Hepatic stellate cell (primary cell): Measurements from ENCODE around the gene PLCB1.

Experiments
- DNase-seq: peaks from one replicate; pipeline ENCODE4 v3.0.0; 2011; ENCODE audit warnings: low spot score

Gene PLCB1

DNA sequence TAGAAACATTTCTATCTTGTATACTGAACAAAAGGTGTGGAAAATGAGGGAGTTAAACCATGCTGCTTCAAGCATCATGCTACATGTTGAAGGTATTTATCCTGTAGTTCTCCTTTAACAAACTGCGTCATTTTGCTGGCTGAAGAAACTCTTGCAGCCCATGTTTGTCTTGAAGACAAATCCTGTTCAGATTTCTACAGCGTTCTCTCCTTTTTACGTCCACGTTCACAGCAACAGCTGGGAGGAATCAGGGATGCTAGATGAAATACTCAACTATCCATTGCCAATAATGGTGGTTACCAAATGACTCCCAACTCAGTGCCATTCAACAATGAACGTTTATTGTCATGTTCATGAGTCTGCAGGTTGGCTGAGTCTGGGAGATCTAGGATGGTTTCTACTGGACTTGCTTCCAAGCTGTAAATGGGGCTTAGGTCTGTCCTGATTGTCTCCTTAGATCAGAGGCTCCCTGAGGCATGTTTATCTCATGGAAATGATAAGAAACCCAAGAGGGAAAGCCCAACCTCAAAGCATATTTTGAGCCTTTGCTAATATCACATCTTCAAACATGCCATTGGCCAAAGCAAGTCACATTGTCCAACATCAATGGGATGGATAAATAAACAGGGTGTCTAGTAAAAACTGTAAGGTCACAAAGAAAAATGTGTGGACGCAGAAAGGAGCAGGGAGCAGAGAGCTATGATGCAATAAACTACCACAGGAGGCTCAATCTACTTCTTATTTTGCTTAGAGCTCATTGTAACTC, 2.7 kb upstream of the PLCB1 start:
- DNase-seq = no peak

DNA sequence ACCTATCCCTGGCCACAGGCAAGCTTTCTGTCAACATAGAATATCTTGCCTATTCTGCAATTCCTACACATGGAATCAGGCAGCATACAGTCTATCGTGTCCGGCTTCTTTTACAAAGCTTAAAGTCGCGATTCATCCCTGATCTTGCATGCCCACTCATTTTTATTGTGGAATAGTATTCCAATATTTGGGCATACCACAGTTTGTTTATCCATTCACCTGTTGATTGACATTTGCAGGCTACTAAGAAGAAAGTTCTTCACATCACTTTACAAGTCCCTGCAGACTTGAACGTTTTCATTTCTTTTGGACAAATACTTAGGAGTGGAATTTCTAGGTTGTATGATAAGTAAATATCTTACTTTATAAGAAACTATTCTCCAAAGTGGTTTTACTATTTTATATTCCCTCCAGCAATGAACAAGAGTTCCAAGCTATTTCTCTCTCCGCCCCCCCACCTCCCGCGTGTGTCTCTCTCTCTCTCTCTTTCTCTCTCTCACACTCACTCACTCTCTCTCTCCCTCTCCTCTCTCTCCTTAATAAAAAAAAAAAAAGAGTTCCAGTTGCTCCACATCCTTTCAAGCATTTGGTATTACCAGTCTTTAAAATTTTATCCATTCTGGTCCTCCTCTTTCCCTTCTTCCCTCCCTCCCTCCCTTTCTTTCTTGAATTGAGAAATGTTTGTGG, 1.1 kb upstream of the PLCB1 start:
- no peak for DNase-seq

DNA sequence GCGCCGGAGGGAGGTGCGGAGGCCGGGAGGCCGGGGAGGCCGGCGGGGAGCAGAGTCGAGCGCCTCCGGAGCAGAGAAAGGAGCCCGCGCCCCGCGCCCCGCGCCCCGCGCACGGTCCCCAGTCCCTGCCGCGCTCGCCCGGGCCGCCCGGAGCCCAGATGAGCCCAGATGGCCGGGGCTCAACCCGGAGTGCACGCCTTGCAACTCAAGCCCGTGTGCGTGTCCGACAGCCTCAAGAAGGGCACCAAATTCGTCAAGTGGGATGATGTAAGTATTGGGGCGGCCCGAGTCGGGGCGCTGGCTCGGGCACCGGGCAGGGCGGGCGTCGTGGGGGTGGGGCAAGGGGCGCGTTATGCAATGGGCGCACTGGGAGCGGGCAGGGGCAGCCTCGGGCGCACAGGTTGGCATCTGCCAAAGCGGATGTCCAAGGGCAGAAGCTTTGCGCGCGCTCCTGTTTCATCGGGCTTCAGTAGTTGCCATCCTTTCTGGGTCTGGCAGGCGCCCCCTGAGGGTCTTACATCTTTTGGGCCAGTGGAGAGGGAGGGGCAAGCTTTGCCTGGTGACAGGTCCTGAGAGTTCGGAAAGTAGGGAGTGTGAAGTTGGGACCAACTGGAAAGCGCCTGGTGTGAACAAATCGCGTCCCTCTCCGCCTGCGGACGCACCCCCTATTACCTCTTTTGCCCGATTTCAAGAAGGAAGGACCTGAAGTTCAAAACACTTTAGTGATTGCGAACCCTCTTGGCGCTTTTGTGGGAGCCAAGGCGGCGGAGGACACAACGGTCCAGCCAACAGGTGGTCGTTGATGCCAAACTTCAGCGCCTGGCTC, 631 bp downstream of the PLCB1 start:
- no peak for DNase-seq

DNA sequence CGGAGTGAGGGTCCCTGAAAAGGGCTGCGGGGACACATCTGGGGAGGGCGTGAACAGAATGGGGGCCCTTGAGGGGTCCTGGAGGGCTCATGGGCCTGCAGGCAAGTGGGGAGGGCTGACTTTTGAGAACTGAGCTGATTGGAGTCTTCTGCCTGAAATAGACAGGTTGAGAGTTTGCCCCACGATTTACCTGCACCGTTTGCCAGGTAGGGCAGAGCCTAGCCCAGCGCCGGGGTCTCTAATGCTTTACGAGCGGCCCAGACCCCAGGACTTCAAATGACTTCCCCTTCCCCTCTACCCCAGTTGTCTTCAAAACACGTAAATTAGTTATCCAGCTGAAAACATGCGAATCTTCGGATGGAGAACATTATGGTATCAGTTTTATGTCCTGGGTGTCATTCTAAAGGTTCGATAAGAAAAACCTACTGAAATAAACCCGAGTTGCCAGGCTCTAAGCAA, 1.3 kb downstream of the PLCB1 start:
- no peak for DNase-seq

DNA sequence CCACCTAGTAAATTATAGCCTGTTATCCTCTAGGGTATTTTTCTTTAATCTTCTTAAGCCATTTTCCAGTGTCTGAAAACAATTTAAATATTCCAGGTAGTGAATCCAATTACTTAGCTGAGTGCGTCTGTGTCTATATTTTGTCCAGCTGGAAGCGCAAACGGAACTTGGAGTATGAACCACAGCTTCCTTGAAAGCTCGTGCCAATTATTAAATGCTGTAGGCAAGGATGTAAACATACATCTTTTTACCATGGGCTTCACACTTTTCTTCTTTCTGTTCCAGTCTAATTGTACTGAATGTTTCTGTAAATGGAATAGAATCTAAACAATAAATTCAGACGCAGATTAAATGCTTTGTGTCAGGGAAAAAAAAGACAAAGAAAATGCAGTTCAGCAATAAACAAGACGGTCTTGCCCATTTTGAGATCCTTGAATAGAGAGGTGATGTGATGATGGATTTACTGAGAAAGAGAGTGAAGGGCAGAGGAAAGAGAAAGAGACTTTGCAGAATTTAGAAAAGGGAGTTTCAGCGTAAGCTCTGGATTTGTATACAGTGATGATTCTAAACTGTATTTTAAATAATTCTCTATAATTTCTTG, 1.9 kb downstream of the PLCB1 start:
- DNase-seq = no peak

DNA sequence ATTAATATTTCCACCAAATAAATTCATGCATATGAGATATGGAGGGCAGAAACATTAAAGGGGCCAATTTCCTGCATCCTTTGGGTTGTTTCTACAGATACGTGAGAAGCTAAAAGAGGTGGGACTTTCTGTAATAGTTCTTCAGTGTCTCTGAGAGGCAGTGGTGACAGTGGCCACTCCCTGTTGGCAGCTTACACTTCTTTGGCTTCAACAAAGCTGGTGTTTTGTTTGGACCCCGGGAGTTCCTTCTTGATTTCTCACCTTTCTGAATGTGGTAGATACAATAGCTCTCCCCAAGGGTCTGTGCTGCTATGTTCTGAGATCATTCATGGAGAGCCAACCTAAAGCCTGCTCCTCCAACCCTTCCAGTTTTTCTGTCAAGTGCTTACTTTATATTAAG, 7.8 kb downstream of the PLCB1 start:
- no peak for DNase-seq

DNA sequence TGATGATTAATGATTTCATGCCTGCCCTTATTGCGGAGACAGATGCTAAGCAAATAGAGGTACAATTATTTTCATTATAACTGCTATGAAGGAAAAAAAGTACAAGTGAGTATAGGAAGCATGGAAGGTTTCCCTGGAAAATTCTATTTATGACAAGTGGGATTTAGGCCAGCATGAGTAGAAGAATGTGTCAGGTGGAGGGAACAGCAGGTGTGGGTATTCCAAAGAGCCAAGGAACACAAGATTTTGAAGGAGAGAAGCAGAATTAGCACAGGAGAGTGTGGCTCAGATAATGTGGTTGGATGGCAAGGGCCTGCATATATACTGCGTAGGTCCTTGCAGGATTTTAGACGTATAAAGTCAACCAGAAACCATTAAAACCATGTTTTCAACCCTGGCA, 11.4 kb downstream of the PLCB1 start:
- DNase-seq = no peak

DNA sequence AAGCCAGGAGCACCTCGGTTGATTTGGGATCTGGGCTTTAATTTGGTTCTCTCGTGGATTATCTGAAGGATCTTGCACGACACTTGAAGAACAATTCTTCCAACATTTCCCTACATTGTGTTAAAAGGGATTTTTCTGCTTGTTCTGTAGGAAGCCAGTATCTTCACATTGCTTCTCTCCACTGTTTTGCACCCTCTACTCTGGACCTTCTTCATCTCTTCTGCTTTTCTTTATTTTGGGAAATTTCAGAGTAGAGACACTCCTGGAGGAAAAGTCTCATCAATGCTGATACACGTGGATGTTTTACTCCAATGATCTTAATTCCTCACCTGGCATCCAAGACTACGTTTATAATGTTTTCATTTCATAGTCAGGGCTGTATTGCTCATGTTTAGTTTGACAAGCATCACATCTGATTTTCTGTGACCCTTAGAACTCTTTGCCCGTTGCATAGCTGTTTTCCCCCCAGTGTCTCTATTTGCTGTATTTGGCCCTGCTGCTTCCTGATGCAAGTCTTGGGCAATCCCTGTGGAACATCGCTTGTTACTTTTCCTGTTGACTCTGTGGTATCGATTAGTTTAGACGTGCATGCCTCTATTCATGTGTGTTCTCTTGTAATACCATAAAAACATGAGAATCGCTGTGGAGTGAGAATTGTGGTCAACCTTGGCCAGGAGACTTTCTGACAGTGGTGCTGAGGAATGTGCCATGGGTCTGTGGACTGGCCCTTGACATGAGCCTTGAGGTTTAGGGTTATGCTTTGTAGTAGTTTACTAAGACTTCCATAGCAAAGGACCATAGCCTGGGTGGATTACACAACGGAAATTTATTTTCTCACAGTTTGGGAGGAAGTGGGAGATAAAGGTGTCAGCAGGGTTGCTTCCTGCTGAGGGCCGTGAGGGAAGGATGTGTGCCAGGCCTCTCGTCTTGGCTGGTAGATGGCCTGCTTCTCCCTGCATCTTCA, 12.5 kb downstream of the PLCB1 start:
- DNase-seq = peak; percentile 45

- DNase-seq = no peak
Measured at GRCh38 chr20:8145246-8146168, 13.4 kb downstream of the PLCB1 start.

- no peak for DNase-seq
Measured at GRCh38 chr20:8147476-8147875, 15.4 kb downstream of the PLCB1 start.

- DNase-seq = no peak
Measured at GRCh38 chr20:8148501-8148900, 16.4 kb downstream of the PLCB1 start.

GRCh38 chr20:8150591-8150990, 18.5 kb downstream of the PLCB1 start:
- no peak for DNase-seq

GRCh38 chr20:8151372-8151771, 19.3 kb downstream of the PLCB1 start:
- no peak for DNase-seq

DNA sequence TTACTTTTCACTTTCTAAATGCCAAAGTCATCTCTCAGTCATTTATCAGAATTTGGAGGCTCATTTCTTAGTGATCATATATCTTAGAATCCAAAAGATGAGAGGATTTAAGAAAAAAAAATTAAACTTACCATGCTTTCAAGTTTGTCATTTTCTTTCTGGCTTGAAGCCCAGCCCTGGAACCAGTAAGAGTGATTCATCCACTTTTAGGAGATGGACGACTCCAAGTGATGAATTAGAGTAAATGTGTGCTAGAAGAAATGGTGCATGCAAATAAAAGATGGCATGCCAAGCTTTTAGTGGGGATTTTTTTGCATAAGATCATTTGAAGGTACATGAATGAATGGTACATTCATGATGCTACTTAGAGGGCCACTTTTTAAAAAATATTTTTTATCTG, 20.1 kb downstream of the PLCB1 start:
- DNase-seq = no peak

- no peak for DNase-seq
Measured at GRCh38 chr20:8152847-8153246, 20.8 kb downstream of the PLCB1 start.

DNA sequence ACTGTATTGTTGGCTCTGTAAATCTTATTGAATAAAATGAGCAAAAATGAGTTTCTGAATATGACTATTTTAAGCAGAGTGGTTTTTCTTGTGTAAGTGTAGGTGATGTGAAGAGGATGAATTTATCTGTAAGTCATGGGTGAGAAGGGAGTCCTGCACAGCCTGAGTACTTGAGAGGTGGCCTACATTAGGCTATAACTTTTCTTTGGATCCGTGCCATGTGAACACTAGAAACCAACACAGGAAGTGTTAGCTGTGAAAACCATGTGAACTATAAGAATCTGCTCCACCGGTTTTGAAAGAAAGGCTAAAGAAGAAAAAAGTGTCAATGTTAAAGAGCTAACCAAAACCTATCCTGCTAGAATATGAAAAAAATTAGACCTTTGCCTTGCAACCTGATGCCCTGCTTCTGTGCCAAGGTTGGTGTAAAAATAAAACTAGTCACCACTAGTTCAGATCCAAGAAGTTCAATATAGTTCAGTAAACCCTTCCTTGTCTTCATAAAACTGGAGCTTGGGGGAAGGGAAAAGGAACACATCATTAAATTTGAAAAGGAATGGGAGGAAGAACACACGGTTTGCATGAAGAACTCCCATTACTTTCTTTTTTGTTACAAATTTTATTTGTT, 21.3 kb downstream of the PLCB1 start:
- DNase-seq = no peak

GRCh38 chr20:8154638-8155037, 22.6 kb downstream of the PLCB1 start:
- no peak for DNase-seq

DNA sequence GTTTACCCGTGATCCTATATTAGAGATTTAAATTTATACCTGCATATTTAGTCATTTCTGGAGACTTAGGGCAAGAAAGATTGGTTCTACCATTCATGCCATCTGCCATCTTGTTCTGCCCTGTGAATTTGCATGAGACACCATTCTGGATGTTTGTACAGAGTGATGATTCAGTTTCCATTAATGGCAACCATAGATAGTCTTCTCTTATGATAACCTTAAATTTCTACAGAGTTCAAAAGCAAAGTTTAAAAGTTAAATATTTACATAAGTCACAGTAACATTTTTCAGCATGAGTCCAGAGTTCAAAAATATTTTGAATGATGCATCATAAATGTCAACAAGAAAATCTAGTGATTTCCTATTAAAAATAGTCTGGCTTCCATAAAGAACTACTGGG, 23.2 kb downstream of the PLCB1 start:
- no peak for DNase-seq

GRCh38 chr20:8155812-8156211, 23.7 kb downstream of the PLCB1 start:
- DNase-seq = no peak
